Measurements from ENCODE around the gene OXSR1.
"Not testable (repeated sequence)": the region's sequence is repeated elsewhere in the genome, so short reads cannot be mapped to it uniquely, and the experiment has no call there.

Gene OXSR1

DNA sequence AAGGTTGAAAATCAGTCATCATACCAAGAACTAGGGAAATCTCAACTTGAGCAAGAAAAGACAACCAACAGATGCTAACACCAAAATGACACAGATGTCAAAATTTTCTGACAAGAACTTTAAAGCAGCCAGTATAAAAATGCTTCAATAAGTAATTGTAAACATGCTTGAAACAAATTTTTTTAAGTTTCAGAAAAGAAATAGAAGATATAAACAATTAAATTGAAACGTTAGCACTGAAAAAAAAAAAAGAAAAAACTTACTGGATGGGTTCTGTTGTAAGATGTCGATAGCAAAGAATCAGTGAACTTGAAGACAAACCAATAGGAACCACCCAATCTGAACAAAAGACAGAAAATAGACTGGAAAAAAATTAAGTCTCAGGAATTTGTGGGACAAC, 18.8 kb upstream of the OXSR1 start:
- DNase-seq = no peak

DNA sequence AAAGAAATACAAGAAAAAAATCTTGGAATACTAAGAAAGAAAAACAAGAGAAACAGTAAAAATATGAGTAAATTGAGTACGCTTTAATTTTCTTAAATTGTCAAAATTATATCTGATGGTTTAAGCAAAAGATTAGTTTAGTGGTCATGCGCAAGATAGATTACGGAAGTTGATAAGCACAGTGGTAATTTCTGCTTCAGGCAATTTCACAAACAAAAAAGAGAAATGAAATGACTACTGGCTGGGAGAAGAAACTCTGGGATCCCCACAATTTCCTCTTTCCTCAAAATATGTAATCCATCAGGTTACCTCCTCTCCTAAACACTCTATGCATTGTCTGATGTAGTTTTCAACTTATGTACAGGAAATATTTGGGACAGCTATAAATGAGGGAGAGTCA, 17.9 kb upstream of the OXSR1 start:
- DNase-seq = no peak

GRCh38 chr3:38148311-38148882, 16.9 kb upstream of the OXSR1 start:
- no peak for DNase-seq

DNA sequence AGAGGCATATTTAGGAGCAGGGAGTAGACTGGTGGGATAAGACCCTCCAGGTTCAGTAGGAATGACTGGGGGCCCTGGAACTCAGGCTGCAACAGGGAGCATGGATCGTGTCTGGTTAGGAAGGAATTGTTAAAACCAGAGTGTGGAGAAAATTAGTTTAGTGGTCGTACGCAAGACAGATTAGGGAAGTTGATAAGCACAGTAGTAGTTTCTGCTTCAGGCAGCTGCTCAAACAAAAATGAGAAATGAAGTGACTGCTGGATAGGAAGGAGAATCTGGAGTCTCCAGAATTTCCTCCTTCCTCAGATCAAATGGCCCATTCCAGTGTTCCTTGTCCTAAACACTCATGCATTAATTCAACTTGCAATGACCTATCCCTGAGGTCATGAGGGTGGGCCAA, 15.6 kb upstream of the OXSR1 start:
- no peak for DNase-seq

DNA sequence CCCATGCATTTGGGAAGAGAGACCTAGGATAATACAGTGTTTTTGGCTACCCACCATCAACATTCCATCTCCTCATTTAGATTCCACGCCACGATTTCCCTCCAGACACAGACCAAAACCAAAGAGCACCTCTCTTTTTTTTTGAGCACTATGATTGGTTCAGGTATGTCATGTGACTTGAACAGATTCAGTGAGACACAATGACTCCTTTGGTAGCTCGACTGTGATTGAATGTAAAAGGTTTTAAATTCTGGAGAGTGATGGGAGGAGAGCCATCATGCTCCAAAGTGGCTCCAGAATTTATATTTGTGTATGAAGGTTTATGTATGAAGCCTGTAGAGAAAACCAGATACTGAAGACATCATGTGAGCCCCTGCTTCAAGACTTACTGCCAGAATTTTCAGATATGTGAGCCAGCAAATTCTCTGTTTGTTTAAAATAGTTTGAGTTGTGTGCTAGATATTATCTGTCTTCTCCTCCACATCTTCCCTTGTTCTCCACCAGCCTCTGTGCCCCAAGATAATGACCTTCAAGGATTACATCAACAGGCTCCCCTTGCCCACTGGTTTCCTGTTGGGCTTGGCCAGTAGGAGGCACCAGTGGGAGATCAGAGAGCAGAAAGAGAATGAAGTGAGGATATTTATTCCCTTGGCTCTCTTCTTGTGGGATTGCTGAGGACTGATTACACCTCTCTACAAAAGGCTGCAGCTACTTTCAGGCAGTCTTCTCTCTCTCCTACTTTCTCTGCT, 14.4 kb upstream of the OXSR1 start:
- DNase-seq = no peak

- DNase-seq = no peak
Measured at GRCh38 chr3:38151667-38152265, 13.6 kb upstream of the OXSR1 start.

DNA sequence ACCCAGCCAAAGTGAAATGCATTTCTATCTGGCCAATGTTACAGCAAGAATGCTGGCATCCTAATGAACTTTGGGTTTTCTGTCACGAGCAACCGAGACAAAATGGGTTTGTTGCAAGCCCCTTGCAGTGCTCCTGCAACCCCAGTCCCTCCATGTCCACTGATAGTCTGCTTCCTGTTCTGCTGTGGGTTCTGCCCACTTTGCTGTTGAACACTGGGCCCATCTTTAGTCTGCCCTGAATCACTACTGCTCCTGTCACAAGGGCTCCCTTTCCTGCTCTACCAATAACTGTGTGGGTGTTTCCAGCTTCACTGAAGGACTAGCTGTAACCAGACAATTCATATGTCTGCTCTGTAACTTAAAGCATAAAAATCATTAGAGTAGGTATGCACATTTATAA, 12.7 kb upstream of the OXSR1 start:
- no peak for DNase-seq

DNA sequence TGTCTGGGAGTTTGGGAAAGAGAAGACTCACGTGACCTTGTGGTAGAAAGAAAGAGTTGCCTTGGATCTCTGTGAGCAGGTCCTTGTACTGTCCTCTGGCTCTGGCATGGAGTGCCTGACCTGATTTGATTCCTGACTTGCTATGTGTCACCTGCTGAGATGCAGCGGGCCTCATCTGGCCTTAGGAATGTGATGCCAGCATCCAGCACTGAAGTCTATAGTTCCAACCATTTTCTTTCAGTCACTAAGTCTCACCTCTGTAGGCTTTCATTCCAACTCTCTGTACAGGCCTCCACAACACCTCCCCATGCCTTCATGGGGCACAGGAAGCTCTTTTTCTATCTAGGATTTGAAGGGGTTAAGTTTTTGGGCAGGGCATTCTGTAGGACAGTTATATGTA, 12.1 kb upstream of the OXSR1 start:
- no peak for DNase-seq

DNA sequence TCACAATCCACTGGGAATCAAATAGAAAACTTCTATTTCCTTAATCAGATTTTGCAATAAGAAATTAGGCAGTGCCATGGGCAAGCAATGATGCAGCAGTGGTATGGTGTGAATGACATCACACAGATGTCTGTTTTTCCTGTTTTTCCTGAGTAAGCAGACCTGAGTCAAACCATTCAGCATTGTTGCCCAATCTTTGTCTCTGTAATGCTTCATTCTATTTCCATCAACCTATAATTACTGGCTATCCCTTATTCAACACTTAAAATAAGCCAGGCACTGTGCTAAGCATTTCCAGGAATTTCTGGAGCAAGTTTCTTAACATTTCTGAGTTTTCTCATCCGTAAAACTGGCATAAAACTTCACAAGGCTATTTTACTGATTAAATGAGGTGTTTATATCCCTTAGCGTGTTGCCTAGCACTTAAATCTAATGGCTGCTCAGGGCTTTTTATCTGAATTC, 11.3 kb upstream of the OXSR1 start:
- peak; percentile 62 for DNase-seq

DNA sequence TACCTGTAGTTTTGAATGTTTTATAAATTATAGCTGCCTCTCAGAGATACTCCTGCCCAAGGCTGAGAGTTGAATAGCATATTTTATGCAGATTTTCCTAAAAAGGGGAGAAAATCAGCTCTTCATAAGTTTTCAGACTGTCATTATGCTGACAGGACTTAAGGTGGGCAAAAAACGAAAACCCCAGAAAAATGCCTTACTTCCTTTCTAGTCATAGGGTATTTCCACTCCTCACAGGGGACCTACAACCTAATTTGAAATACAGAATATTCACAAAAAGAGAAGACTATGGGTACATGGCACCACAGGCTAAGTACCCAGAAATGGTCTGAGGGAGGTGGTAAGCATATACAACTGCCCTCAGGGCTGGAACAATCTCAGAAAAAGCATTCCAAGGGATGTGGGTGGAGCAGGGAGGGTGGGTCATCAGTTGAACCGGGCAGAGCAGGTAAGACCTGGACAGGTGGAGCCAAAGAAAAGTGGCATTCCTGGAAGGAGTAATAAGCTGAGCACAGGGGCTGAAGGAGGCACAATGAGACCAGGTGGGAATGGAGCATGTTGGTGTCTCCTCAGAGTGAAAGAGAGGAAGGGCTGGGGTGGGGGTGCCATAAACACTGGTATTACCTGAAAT, 10.6 kb upstream of the OXSR1 start:
- no peak for DNase-seq

GRCh38 chr3:38155825-38156224, 9.5 kb upstream of the OXSR1 start:
- no peak for DNase-seq

- no peak for DNase-seq
Measured at GRCh38 chr3:38157117-38157516, 8.2 kb upstream of the OXSR1 start.

- no peak for DNase-seq
Measured at GRCh38 chr3:38157595-38157994, 7.7 kb upstream of the OXSR1 start.

DNA sequence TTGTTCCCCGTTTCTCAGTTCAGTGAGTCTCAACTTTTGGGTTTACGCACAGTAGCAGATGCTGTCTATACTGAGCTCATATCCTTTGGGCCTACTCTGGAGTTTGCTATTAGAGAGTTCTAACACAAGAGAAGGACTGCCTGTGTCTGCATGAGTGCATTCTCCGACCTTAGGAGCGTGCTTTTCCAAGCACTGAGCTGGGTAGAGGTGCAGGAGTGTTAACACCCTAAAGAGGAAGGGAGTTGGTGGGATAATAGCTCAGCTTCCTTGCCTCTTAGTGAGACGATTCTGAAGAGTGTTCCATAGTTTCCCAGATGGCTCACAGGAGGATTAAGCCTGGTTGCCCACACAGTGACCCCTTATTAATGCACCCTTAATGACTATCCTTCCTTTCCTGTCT, 6.9 kb upstream of the OXSR1 start:
- no peak for DNase-seq

- not testable (repeated sequence) for DNase-seq
Measured at GRCh38 chr3:38160704-38161103, 4.6 kb upstream of the OXSR1 start.

GRCh38 chr3:38163117-38163840, 2.1 kb upstream of the OXSR1 start:
- DNase-seq = no peak

DNA sequence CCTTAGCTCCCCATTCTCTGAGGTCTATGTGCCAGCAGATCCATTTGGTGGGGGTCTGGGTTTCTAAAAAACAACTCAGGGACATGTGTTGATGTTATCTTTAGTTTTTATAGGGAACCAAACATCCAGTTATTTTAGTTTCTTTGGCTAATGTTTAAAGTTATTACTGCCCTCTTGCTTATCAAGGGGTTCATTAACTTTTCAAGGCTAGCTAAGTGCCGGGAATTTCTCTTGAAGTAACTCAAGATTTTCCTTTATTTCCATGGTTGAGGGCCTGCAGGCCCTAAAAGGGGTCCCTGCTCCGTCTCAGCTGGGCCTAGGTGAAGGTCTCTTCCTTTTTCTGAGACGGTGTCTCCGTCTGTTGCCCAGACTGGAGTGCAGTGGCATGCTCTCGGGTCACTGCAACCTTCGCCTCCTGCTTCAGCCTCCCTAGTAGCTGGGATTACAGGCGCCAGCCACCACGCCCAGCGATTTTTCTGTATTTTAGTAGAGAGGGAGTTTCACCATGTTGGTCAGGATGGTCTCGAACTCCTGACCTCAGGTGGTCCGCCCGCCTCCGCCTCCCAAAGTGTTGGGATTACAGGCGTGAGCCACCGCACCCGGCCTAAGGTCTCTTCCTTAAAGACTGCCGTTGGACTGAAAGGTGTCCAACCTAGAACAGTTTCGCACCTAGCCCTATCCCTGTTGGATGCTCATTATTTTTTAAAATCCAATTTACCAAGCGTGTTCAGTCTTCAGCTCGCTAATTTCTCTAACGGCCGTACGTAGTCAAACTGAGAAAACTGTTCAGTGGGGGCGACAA, 1.3 kb upstream of the OXSR1 start:
- no peak for DNase-seq

DNA sequence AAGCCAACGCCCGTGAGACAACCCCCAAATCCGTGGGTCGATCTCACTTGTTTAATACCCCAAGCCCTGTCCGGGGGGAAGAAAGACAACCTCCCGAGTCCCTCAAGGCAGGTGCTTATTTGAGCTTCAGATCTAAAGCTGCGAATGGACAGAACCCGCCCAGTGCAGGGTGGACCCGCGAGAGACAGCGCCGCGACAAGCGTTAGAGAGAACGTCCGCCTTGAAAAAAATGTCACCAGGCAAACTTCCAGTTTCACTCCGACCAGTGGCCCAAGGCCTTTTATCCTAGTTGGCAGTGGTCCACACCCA, 740 bp upstream of the OXSR1 start:
- DNase-seq = no peak

DNA sequence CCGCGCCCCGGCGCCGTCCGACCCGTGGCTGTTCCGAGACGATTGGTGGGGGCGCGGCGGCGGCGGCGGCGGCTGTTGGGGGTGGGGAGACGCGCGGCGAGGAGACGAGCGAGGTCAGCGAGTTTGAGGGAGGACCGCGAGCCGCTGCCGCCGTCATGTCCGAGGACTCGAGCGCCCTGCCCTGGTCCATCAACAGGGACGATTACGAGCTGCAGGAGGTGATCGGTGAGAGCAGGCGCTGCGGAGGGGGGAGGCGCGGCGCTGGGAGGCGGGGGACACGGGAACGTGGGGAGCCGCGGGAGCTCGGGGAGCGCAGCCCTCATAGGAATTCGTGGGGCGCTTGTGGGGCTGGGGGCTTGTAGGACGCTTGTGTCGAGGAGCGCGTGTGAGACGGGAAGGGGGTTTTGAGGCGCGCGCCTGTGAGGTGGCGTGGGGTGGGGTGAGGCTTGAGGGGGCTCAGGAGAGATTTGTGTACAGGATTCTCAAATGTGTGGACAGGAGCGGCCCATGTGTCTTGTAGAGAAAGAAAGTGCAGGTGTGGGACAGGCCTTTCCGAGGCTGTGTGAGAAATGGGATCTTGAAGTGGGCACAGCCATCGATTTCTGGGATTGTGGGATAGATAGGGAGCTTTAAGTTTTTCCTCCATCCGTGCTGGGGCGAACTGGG, 518 bp downstream of the OXSR1 start:
- DNase-seq = no peak

DNA sequence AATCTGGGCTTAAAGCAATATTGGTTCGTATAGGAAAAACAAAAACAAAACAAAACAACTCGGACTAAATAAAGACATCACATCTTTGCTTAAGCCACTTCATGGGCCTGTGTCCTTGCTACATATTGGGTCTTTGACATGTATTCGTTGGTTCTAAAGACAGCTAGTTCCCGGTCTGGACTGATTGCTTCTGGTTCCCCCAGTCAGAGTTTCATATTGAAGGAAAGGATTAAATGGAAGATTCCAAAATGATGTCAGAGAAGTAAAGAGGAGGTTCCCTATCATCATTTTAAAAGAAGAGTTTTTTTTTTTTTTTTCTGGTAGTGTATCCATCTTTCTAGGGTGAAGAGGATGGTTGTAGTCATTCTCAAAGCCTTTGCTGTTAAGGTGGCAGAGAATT, 2.3 kb downstream of the OXSR1 start:
- no peak for DNase-seq

DNA sequence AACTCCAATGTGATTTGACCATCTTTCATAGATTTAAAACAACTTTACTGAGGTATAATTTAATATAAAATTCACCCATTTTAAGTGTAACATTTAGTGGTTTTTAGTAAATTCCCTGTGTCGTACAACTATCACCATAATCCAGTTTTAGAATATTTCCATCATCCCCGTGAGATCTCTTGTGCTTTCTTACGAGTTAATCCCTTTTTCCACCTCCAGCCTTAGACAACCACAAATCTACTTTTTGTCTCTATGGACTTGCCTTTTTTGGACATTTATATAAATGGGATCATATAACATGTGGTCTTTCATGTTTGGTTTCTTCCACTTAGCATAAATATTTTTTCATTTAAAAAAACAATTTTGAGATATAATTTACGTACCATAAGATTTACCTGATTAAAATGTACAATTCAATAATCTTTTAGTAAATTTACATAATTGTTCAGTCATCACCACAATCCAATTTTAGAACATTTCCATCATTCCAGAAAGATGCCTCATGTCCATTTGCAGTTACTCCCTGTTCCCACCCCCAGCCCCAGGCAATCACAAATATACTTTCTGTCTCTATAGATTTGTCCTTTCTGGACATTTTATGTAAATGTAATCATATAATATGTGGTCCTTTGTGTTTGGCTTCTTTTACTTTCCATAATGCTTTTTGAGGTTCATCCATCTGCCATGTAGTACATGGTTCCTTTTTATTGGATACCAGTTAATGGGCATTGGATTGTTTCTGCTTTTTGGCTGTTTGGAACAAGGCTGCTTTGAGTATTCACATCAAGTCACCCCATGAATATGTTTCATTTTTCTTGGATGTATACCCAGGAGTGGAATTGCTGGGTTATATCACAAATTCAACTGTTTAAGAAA, 3.1 kb downstream of the OXSR1 start:
- DNase-seq = peak; percentile 68

Measured in fibroblast of skin of abdomen (primary cell).